B cell (primary cell): ENCODE measurements around the gene PTCD2. TPM values are rescaled to one million over a fixed set of nuclear protein-coding genes. Genes with fewer than 3 reads are reported as not detected.

ENCODE experiments used
- ATAC-seq: fragments of 200-7000 bp; cut with Tn5 transposase; one replicate; pipeline ENCODE4 v1.10.0; 2021; ENCODE audit warnings: low read depth, mild to moderate bottlenecking, moderate number of reproducible peaks, moderate library complexity
- CTCF ChIA-PET: fragments of 350-600 bp; sonication (Branson Sonifier 250); formaldehyde crosslinking; loops from one replicate; lab custom pipeline; 2021; ENCODE audit warnings: antibody characterized with exemption, inconsistent platforms; lab: Charles Lee
- POLR2A ChIA-PET: fragments of 350-600 bp; sonication (Branson Sonifier 250); formaldehyde crosslinking; loops from one replicate; lab custom pipeline; 2021; ENCODE audit warnings: antibody characterized with exemption; lab: Charles Lee
- DNase-seq: peaks from one replicate; pipeline ENCODE4 v3.0.0; 2013
- H2AFZ ChIP-seq: 2 replicates; pipeline ENCODE4 v1.6.1; 2012; ENCODE audit warnings: mild to moderate bottlenecking, low read depth, low read length; ENCODE audit not compliant: insufficient read depth, poor library complexity, severe bottlenecking
- H3K27ac ChIP-seq, 2 donors: 1 replicate in 1 of 2; 2 replicates in 1 of 2; pipeline ENCODE4 v1.5.1; 2012 to 2013; ENCODE audit warnings: low read length in 2 of 2, mild to moderate bottlenecking in 2 of 2, moderate library complexity in 1 of 2
- H3K27me3 ChIP-seq, 4 experiments: fragments of 200-600 bp in 1 of 4; sonication (generic) in 1 of 4; replicated peaks in 1 of 4; 1 replicate in 2 of 4; 2 replicates in 2 of 4; pipeline versions ENCODE4 v1.6.1 to v1.7.0; 2013 to 2016; ENCODE audit warnings: low read length in 3 of 4, mild to moderate bottlenecking in 2 of 4, mixed read lengths in 1 of 4, moderate library complexity in 1 of 4; ENCODE audit not compliant: insufficient read depth in 4 of 4, control insufficient read depth in 3 of 4; ENCODE audit errors: control extremely low read depth in 1 of 4
- H3K36me3 ChIP-seq, 2 experiments: replicated peaks in 1 of 2; 1 replicate in 1 of 2; 2 replicates in 1 of 2; pipeline versions ENCODE4 v1.6.1 to v1.7.1; 2013; ENCODE audit warnings: low read length in 1 of 2; ENCODE audit not compliant: insufficient read depth in 2 of 2, control insufficient read depth in 1 of 2; ENCODE audit errors: control extremely low read depth in 1 of 2, extremely low read depth in 1 of 2
- H3K4me1 ChIP-seq, 2 donors: fragments of 200-600 bp in 1 of 2; sonication (generic) in 1 of 2; 1 replicate in 1 of 2; 2 replicates in 1 of 2; pipeline versions ENCODE4 v1.5.1 to v1.6.1; 2013 to 2017; ENCODE audit warnings: low read length in 2 of 2; ENCODE audit not compliant: control insufficient read depth in 2 of 2, insufficient read depth in 2 of 2
- H3K4me2 ChIP-seq: replicated peaks from 2 replicates; pipeline ENCODE3; 2012; ENCODE audit warnings: mild to moderate bottlenecking, low read depth, low read length; ENCODE audit not compliant: poor library complexity, severe bottlenecking
- H3K4me3 ChIP-seq, 5 experiments: fragments of 200-600 bp in 1 of 5; sonication (generic) in 1 of 5; 1 replicate in 3 of 5; 2 replicates in 2 of 5; pipeline versions ENCODE4 v1.5.1 to v1.7.0; 2011 to 2016; ENCODE audit warnings: low read length in 4 of 5, mild to moderate bottlenecking in 4 of 5, low read depth in 2 of 5, control low read depth in 1 of 5, moderate library complexity in 1 of 5; ENCODE audit not compliant: insufficient read depth in 1 of 5; ENCODE audit errors: control extremely low read depth in 1 of 5, extremely low read depth in 1 of 5
- H3K79me2 ChIP-seq: fragments of 200-600 bp; sonication (generic); one replicate; pipeline ENCODE4 v1.6.0; 2016; ENCODE audit warnings: low read length; ENCODE audit not compliant: control insufficient read depth, insufficient read depth
- H3K9ac ChIP-seq: fragments of 200-600 bp; sonication (generic); 2 replicates; pipeline ENCODE4 v1.6.1; 2017; ENCODE audit warnings: mild to moderate bottlenecking, low read length, moderate library complexity
- H3K9me3 ChIP-seq, 3 donors: one replicate each; pipeline versions ENCODE4 v1.6.1 to v1.7.1; 2013; ENCODE audit warnings: low read length in 2 of 3; ENCODE audit not compliant: control insufficient read depth in 2 of 3, insufficient read depth in 1 of 3; ENCODE audit errors: control extremely low read depth in 1 of 3
- H4K20me1 ChIP-seq: 2 replicates; pipeline ENCODE4 v1.6.0; 2012; ENCODE audit warnings: mild to moderate bottlenecking, low read length; ENCODE audit not compliant: insufficient read depth, control insufficient read depth, poor library complexity, severe bottlenecking
- H3K27ac Mint-ChIP-seq: one replicate; pipeline ENCODE4 v1.8.0; 2021; ENCODE audit warnings: mixed read lengths
- H3K27me3 Mint-ChIP-seq: one replicate; pipeline ENCODE4 v1.8.0; 2021; ENCODE audit warnings: mixed read lengths
- H3K4me1 Mint-ChIP-seq: one replicate; pipeline ENCODE4 v1.8.0; 2021; ENCODE audit warnings: mixed read lengths
- H3K4me3 Mint-ChIP-seq: one replicate; pipeline ENCODE4 v1.8.0; 2021; ENCODE audit warnings: mixed read lengths
- H3K9me3 Mint-ChIP-seq: one replicate; pipeline ENCODE4 v1.8.0; 2022; ENCODE audit warnings: mixed read lengths; ENCODE audit not compliant: insufficient read depth
- EZH2 ChIP-seq: IDR thresholded peaks from 2 replicates; pipeline ENCODE4 v1.6.1; 2012; ENCODE audit warnings: borderline replicate concordance, low read depth, mild to moderate bottlenecking, moderate library complexity, low read length; ENCODE audit not compliant: insufficient read depth, poor library complexity, severe bottlenecking
- WGBS: methylation state at CpG from one replicate; pipeline ENCODE4 v1.1.5; 2013; ENCODE audit warnings: missing lambda C conversion rate; ENCODE audit not compliant: insufficient coverage; 5-methylcytosine and 5-hydroxymethylcytosine counted together
- intact Hi-C: fragments of 100-400 bp; cut with micrococcal nuclease; formaldehyde crosslinking; loops from one replicate; pipeline ENCODE4 v1.10.0; 2022
- polyA plus RNA-seq: library from polyadenylated mRNA; depleted of rRNA; stranded (reverse); fragments of >200 nt; gene quantifications from 2 replicates; pipeline ENCODE4 v1.2.3, GENCODE V29; 2012
- total RNA-seq, 2 donors: library from RNA; stranded (reverse); fragments of 120-200 nt in 1 of 2; gene quantifications; 1 replicate in 1 of 2; 2 replicates in 1 of 2; pipeline versions ENCODE4 v1.2.3 to v1.2.4, GENCODE V29; 2013 to 2022
- TF ChIP-seq, protein P1 (sequence below): fragments of 200-600 bp; IDR thresholded peaks from one replicate; pipeline ENCODE4 v1.8.0; 2022; ENCODE audit warnings: antibody characterized with exemption, mild to moderate bottlenecking

The PTCD2 gene
- total and polyA plus RNA-seq, 2 donors (not counting 1 experiment from before 2014, with no cell fraction given): 3.7 to 10.5 TPM

DNA sequence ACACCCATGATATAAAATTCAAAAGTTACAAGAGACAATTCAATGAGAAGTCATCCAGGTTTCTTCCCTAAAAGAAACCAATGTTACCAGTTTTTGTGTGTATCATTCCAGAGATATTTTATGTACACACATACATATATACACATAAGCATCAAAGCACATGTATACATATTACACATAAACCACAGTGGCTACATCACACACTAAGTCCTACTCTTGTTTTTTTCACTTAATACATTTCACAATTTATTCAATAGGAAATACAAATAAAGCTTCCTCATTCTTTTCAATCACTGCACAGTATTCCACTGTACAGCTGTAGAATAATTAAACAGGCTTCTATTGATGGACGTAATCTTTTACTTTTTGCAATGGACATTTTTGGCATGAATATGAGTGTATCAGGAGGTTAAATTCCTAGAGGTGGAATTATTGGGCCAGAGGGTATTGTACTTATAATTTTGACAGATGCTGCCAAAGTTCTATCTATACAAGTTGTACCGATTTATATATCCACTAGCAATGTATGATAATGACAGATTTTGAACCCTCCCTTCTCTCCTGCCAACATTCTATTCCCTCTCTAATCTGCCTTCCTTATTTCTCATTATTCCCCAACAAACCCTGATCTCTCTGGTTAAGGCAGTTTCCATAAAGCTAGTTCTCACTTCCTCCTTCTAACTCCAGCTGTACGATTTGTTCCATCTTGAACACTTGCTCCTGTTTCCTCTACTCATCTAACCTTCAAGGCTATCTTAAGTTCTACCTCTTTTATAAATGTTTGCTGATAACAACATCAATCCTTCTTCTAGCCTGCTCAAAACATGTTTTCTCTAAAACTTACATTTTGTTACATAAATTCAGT lies 35.4 kb upstream of the PTCD2 start:
- Histone ChIP-seq H3K4me3 (no peak overlapping the region), H4K20me1 (no peaks in the 10 kb centered on the region), H3K9me3 (no peaks in the 10 kb centered on the region), H3K36me3 (peaks cover 4 to 13% of the 10 kb centered on the region in 2 experiments), H3K27ac (no peak overlapping the region), H3K9ac (no peak overlapping the region), H3K27me3 (no peaks in the 10 kb centered on the region), H3K4me1 (peaks cover 3 to 14% of the 10 kb centered on the region in 2 donors), H2AFZ (no peak overlapping the region), H3K79me2 (peaks cover 4% of the 10 kb centered on the region), H3K4me2 (no peak overlapping the region)
- DNase-seq: no peak
- intact Hi-C loops: no loop called here
- H3K4me1 Mint-ChIP-seq: peaks cover 32% of the 10 kb centered on the region
- ChIA-PET POLR2A (interaction anchor here (0.7 kb wide), 1 partner anchor 350 kb away, joined by 3 read pairs; no protein-coding TSS in a partner anchor), CTCF (interaction anchor here (0.7 to 1.3 kb wide), 3 partner anchors 13 to 37 kb away, joined by 3 to 5 read pairs (median 3); no protein-coding TSS in a partner anchor)
- no peak for TF ChIP-seq EZH2
- TF ChIP-seq, protein P1, sequence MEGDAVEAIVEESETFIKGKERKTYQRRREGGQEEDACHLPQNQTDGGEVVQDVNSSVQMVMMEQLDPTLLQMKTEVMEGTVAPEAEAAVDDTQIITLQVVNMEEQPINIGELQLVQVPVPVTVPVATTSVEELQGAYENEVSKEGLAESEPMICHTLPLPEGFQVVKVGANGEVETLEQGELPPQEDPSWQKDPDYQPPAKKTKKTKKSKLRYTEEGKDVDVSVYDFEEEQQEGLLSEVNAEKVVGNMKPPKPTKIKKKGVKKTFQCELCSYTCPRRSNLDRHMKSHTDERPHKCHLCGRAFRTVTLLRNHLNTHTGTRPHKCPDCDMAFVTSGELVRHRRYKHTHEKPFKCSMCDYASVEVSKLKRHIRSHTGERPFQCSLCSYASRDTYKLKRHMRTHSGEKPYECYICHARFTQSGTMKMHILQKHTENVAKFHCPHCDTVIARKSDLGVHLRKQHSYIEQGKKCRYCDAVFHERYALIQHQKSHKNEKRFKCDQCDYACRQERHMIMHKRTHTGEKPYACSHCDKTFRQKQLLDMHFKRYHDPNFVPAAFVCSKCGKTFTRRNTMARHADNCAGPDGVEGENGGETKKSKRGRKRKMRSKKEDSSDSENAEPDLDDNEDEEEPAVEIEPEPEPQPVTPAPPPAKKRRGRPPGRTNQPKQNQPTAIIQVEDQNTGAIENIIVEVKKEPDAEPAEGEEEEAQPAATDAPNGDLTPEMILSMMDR: no peak
- H3K4me3 Mint-ChIP-seq: no peak overlapping the region
- no peaks in the 10 kb centered on the region for H3K9me3 Mint-ChIP-seq
- H3K27ac Mint-ChIP-seq: peak overlapping the region; percentile 11
- no peaks in the 10 kb centered on the region for H3K27me3 Mint-ChIP-seq
- ATAC-seq: no peak
- 0% methylated on average over 1 of the region's 3 CpGs for WGBS

DNA sequence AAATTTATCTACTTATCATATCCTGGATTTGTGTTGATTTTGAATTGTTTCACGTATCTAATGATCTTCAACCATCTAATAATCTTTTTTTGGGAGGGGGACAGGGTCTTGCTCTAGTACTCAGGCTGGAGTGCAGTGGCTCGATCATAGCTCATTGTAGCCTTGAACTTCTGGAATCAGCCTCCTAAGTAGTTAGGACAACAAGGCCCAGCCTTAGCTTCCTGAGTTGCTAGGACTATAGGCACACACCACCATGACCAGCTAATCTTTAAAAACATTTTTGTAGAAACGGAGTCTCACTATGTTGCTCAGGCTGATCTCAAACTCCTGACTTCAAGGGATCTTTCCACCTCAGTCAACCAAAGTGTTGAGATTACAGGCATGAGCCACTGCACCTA lies 34.8 kb upstream of the PTCD2 start:
- Histone ChIP-seq H4K20me1 (no peaks in the 10 kb centered on the region), H2AFZ (no peak overlapping the region), H3K36me3 (peaks cover 5 to 16% of the 10 kb centered on the region in 2 experiments), H3K4me1 (peaks cover 9 to 20% of the 10 kb centered on the region in 2 donors), H3K4me3 (no peak overlapping the region), H3K27me3 (no peaks in the 10 kb centered on the region), H3K9ac (no peak overlapping the region), H3K4me2 (no peak overlapping the region), H3K9me3 (no peaks in the 10 kb centered on the region), H3K27ac (no peak overlapping the region), H3K79me2 (peaks cover 4% of the 10 kb centered on the region)
- TF ChIP-seq EZH2: no peak
- TF ChIP-seq, protein P1: no peak
- intact Hi-C loops: no loop called here
- Mint-ChIP-seq H3K27ac (no peak overlapping the region), H3K9me3 (no peaks in the 10 kb centered on the region), H3K4me1 (peaks cover 39% of the 10 kb centered on the region), H3K4me3 (no peak overlapping the region), H3K27me3 (no peaks in the 10 kb centered on the region)
- ATAC-seq (no peak), DNase-seq (no peak)
- ChIA-PET POLR2A (no interaction called here), CTCF (interaction anchor here (1.3 kb wide), 1 partner anchor 12 kb away, joined by 5 read pairs; no protein-coding TSS in a partner anchor)
- WGBS: 86% methylated on average over 1 of the region's 3 CpGs
